ENCODE measurements around the gene MGA.

MGA gene

DNA sequence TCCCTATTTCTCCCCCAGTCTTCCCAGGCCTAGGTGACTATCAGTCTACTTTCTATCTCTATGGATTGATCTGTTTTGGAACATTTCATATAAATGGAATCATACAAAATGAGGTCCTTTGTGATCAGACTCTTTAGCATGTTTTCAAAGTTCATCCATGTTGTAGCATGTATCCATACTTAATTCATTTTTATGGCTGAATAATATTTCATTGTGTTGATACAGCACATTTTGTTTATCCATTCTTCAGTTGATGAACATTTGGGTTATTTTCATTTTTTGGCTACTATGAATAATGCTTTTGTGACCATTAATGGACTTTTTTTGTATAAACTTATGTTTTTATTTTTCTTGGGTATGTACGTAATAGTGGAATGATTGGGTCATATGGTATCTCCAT lies 19.2 kb upstream of the MGA start:
- DNase-seq (ENCODE audit: low read depth), result no peak
- TF ChIP-seq, protein P1, sequence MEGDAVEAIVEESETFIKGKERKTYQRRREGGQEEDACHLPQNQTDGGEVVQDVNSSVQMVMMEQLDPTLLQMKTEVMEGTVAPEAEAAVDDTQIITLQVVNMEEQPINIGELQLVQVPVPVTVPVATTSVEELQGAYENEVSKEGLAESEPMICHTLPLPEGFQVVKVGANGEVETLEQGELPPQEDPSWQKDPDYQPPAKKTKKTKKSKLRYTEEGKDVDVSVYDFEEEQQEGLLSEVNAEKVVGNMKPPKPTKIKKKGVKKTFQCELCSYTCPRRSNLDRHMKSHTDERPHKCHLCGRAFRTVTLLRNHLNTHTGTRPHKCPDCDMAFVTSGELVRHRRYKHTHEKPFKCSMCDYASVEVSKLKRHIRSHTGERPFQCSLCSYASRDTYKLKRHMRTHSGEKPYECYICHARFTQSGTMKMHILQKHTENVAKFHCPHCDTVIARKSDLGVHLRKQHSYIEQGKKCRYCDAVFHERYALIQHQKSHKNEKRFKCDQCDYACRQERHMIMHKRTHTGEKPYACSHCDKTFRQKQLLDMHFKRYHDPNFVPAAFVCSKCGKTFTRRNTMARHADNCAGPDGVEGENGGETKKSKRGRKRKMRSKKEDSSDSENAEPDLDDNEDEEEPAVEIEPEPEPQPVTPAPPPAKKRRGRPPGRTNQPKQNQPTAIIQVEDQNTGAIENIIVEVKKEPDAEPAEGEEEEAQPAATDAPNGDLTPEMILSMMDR (IDR thresholded peaks at IDR 0.05; ENCODE audit: low read depth, low read length, missing control alignments), result no peak
- no peak overlapping the region for H3K4me3 ChIP-seq (ENCODE audit: low read depth, low read length)
- in situ Hi-C loops (cut with HindIII; ENCODE audit: low sequenced_read_pairs), result no loop called here

DNA sequence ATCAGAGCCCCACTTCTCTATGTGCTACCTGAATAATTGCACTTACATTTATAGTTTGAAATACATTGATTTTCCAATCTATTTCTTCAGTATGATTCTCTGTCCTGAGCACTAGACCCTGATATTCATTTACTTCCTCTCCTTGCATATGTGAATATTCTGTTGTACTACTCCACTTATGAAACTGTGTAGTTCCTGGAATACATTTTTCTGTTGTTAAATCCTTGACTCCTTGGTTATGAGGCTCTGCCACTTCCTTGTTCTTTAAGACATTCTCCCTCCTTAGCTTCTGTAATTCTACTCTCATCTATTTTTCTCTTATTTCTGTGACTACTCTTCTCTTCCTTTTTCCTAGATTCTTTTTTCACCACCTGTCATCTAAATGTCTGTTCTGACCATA lies 12.9 kb upstream of the MGA start:
- TF ChIP-seq, protein P1 (IDR thresholded peaks at IDR 0.05; ENCODE audit: low read depth, low read length, missing control alignments), result no peak
- in situ Hi-C loops (cut with HindIII; ENCODE audit: low sequenced_read_pairs), result no loop called here
- H3K4me3 ChIP-seq (ENCODE audit: low read depth, low read length), result no peak overlapping the region
- no peak for DNase-seq (ENCODE audit: low read depth)

DNA sequence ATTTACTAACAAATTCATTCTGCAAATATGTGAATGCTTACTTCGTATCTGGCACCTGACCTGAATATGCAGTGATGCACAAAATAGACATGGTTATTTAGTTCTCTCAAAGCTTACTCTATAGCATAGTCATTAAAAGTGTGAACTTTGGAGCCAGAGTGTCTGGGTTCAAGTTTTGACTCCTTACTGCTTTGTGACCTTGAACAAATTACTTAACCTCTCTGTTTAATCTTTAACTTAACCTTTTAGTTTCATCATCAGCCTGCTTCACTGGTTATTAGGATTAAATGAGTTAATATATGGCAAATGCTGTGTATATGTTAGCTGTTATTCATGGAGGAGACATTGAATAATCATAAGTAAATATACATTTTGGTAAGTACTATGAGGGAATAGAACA lies 12.1 kb upstream of the MGA start:
- in situ Hi-C loops (cut with HindIII; ENCODE audit: low sequenced_read_pairs), result no loop called here
- no peak for DNase-seq (ENCODE audit: low read depth)
- H3K4me3 ChIP-seq (ENCODE audit: low read depth, low read length), result no peak overlapping the region
- TF ChIP-seq, protein P1 (IDR thresholded peaks at IDR 0.05; ENCODE audit: low read depth, low read length, missing control alignments), result no peak

DNA sequence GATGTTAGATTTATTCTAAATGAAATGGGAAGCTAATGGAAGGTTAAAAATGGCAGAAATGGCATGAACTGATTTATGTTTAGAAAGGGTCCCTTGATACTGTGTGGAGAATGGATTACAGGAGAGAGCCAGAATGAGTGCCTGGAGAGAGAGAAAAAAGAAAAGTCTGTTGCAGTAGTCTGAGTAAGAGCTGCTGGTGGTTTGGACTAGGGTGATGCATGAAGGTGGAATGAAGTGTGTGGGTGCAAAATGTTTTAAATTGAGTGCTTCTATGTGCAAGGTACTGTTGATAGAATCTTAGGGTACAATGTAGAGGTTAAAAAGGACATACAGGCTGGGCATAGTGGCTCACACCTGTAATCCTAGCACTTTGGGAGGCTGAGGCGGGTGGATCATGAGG lies 11.4 kb upstream of the MGA start:
- in situ Hi-C loops (cut with HindIII; ENCODE audit: low sequenced_read_pairs), result no loop called here
- DNase-seq (ENCODE audit: low read depth), result no peak
- TF ChIP-seq, protein P1 (IDR thresholded peaks at IDR 0.05; ENCODE audit: low read depth, low read length, missing control alignments), result no peak
- no peak overlapping the region for H3K4me3 ChIP-seq (ENCODE audit: low read depth, low read length)

DNA sequence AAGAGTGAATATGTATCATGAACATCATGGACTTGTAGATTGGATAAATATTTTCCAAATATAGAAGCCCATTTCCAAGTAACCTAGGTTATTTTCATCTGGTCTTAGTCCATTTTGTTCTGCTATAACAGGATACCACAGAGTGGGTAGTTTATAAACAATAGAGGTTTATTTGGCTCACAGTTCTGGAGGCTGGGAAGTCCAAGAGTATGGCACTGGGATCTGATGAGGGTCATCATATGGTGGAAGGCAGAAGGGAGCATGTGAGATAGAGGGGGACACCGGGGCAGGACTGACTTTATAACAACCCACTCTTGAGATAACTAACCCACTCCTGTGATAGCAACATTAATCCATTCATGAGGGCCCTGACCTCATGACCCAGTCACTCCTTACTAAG lies 9.4 kb upstream of the MGA start:
- DNase-seq (ENCODE audit: low read depth), result no peak
- in situ Hi-C loops (cut with HindIII; ENCODE audit: low sequenced_read_pairs), result no loop called here
- TF ChIP-seq, protein P1 (IDR thresholded peaks at IDR 0.05; ENCODE audit: low read depth, low read length, missing control alignments), result no peak
- H3K4me3 ChIP-seq (ENCODE audit: low read depth, low read length), result no peak overlapping the region

DNA sequence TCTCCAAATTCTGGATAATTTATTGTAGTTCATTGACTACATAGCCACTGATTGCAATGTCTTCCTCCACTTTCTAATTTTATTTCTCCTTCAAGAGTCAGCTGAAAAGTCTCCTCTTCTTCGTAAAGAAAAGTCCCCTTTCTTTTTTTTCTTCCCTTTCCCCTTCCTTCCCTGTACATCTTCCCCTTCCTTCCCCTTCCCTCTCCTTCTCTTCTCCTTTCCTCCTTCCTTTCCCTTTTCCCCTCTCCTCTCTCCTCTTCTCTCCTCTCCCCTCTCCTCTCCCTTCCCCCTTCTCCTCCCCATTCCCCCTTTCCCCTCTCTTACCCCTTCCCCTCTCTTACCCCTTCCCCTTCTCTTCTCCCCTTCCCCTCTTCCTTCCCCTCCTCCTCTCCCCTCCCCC lies 8.8 kb upstream of the MGA start:
- DNase-seq (ENCODE audit: low read depth), result no peak
- no peak overlapping the region for H3K4me3 ChIP-seq (ENCODE audit: low read depth, low read length)
- TF ChIP-seq, protein P1 (IDR thresholded peaks at IDR 0.05; ENCODE audit: low read depth, low read length, missing control alignments), result no peak
- in situ Hi-C loops (cut with HindIII; ENCODE audit: low sequenced_read_pairs), result no loop called here

DNA sequence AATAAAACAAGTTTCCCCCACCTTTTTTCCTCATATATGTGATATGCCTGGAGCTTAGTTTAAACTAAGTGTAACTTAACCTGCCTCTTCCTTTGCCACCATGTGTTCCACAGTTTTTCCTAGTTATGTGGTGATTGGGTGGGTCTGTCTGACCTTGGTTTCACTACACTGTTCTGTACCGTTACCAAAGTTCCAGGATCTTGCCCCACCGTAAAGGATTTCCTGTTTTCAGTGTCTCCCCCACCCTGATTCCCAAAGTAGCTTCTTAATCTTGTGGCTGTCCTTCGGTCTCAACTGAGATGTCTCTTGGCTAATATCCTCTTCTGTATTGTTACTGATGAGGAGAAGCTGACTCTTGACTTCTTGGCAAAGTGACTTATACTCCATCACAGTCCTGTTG lies 6.4 kb upstream of the MGA start:
- no peak for DNase-seq (ENCODE audit: low read depth)
- TF ChIP-seq, protein P1 (IDR thresholded peaks at IDR 0.05; ENCODE audit: low read depth, low read length, missing control alignments), result no peak
- H3K4me3 ChIP-seq (ENCODE audit: low read depth, low read length), result no peak overlapping the region
- in situ Hi-C loops (cut with HindIII; ENCODE audit: low sequenced_read_pairs), result no loop called here

Data from astrocyte of the cerebellum (primary cell).